Endothelial cell of umbilical vein (primary cell): ENCODE data around the gene ASL.

Experiments
- EZH2 ChIP-seq: IDR thresholded peaks from 2 replicates; pipeline ENCODE4 v1.6.1; 2012; ENCODE audit warnings: borderline replicate concordance, low read depth, mild to moderate bottlenecking, moderate library complexity, low read length, inconsistent platforms; ENCODE audit not compliant: severe bottlenecking
- GATA2 ChIP-seq: IDR thresholded peaks from 2 replicates; pipeline ENCODE4 v1.7.0; 2011; ENCODE audit warnings: low read depth, mild to moderate bottlenecking, moderate library complexity, mixed read lengths, low read length; ENCODE audit not compliant: insufficient read length, insufficient read depth
- MYC ChIP-seq: IDR thresholded peaks from one replicate; pipeline ENCODE4 v1.6.1; 2011; ENCODE audit warnings: mild to moderate bottlenecking, low read depth, low read length
- POLR2A ChIP-seq: IDR thresholded peaks from 2 replicates; pipeline ENCODE4 v1.6.1; 2012; ENCODE audit warnings: low read depth, mild to moderate bottlenecking, control low read depth, low read length
- TF ChIP-seq, protein P1 (sequence below), 2 donors: IDR thresholded peaks; 1 replicate in 1 of 2; 2 replicates in 1 of 2; pipeline ENCODE4 v1.5.1; 2011; ENCODE audit warnings: low read length in 2 of 2, mild to moderate bottlenecking in 2 of 2, moderate library complexity in 2 of 2, control low read depth in 1 of 2, inconsistent platforms in 1 of 2, low read depth in 1 of 2; ENCODE audit not compliant: insufficient read depth in 1 of 2; ENCODE audit errors: extremely low read depth in 1 of 2

- TF ChIP-seq POLR2A: no peak
- TF ChIP-seq, protein P1, sequence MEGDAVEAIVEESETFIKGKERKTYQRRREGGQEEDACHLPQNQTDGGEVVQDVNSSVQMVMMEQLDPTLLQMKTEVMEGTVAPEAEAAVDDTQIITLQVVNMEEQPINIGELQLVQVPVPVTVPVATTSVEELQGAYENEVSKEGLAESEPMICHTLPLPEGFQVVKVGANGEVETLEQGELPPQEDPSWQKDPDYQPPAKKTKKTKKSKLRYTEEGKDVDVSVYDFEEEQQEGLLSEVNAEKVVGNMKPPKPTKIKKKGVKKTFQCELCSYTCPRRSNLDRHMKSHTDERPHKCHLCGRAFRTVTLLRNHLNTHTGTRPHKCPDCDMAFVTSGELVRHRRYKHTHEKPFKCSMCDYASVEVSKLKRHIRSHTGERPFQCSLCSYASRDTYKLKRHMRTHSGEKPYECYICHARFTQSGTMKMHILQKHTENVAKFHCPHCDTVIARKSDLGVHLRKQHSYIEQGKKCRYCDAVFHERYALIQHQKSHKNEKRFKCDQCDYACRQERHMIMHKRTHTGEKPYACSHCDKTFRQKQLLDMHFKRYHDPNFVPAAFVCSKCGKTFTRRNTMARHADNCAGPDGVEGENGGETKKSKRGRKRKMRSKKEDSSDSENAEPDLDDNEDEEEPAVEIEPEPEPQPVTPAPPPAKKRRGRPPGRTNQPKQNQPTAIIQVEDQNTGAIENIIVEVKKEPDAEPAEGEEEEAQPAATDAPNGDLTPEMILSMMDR (IDR thresholded peaks at IDR 0.05; ENCODE audit: extremely low read depth in 1 of 2, insufficient read depth in 1 of 2, low read depth in 1 of 2, low read length in 2 of 2): no peak
- no peak for TF ChIP-seq MYC
- TF ChIP-seq EZH2: no peak
- no peak for TF ChIP-seq GATA2
Observed at GRCh38 chr7:66082886-66083415, 7.3 kb downstream of the ASL start.
